K562 (cell line): ENCODE data around the gene ECHDC1. TPM values are rescaled to one million over a fixed set of nuclear protein-coding genes. Genes with fewer than 3 reads are reported as not detected.

Source experiments
- ATAC-seq: fragments of 200-7000 bp; cut with Tn5 transposase; 3 replicates; pipeline ENCODE4 v1.9.1; 2020; ENCODE audit warnings: moderate library complexity
- BruUV-seq: library from RNA; stranded (reverse); fragments of 400-500 nt; replicated peaks from 2 replicates; lab custom pipeline; 2021; lab: Mats Ljungman, UMichigan
- CTCF ChIA-PET: fragments of 300-600 bp; formaldehyde crosslinking; extraction: SDS; loops from one replicate; lab custom pipeline; 2021; ENCODE audit warnings: low intra/inter-chr PET ratio; lab: Yijun Ruan, JAX
- POLR2A ChIA-PET: fragments of 300-600, 350-650 bp; sonication (Branson Sonifier 250); formaldehyde crosslinking; extraction: SDS; loops from one replicate; lab custom pipeline; 2021; ENCODE audit warnings: antibody characterized with exemption, inconsistent platforms; lab: Yijun Ruan, JAX
- DNase-seq, 4 experiments: peaks; one replicate each; pipeline versions ENCODE4 v3.0.0 to v3.0.0-alpha.2; 2011 to 2018; ENCODE audit warnings: low spot score in 3 of 4, mixed read lengths in 3 of 4; ENCODE audit errors: extremely low read depth in 1 of 4
- FAIRE-seq: peaks from 2 replicates; lab custom pipeline; 2011; peaks lifted over from hg19 to GRCh38; lab: Jason Lieb, UNC
- H2AFZ ChIP-seq: 2 replicates; pipeline ENCODE4 v1.6.0; 2011; ENCODE audit warnings: low read depth, low read length, control low read depth, inconsistent platforms
- H3K27ac ChIP-seq: fragments of 200-600 bp; 3 replicates; pipeline ENCODE4 v1.8.0; 2011; ENCODE audit warnings: low read depth, mild to moderate bottlenecking, control low read depth, inconsistent platforms, low read length, moderate library complexity, mixed read lengths; ENCODE audit errors: extremely low read depth
- H3K27me3 ChIP-seq, 2 experiments: fragments of 300-600 bp in 1 of 2; 2 replicates in 1 of 2; 3 replicates in 1 of 2; pipeline versions ENCODE4 v1.6.0 to v1.8.0; 2011; ENCODE audit warnings: inconsistent platforms in 2 of 2, low read length in 2 of 2, mild to moderate bottlenecking in 1 of 2, mixed read lengths in 1 of 2, moderate library complexity in 1 of 2; ENCODE audit not compliant: control insufficient read depth in 2 of 2, insufficient read depth in 2 of 2
- H3K36me3 ChIP-seq: fragments of 300-600 bp; 3 replicates; pipeline ENCODE4 v1.8.0; 2011; ENCODE audit warnings: mild to moderate bottlenecking, low read length, inconsistent platforms; ENCODE audit not compliant: control insufficient read depth, insufficient read depth
- H3K4me1 ChIP-seq, 2 experiments: fragments of 200-600 bp in 1 of 2; replicated peaks in 1 of 2; 2 replicates in 1 of 2; 3 replicates in 1 of 2; pipeline versions ENCODE4 v1.5.1 to v1.8.0; 2011; ENCODE audit warnings: inconsistent platforms in 2 of 2, low read length in 2 of 2, mild to moderate bottlenecking in 1 of 2, mixed read lengths in 1 of 2, moderate library complexity in 1 of 2; ENCODE audit not compliant: control insufficient read depth in 2 of 2, insufficient read depth in 2 of 2
- H3K4me2 ChIP-seq: 2 replicates; pipeline ENCODE4 v1.6.1; 2011; ENCODE audit warnings: low read length, control low read depth, inconsistent platforms, mixed read lengths; ENCODE audit not compliant: insufficient read depth
- H3K4me3 ChIP-seq: fragments of 200-600 bp; sonication (generic), shearing (Covaris generic); 2 replicates; pipeline ENCODE4 v1.5.1; 2016; ENCODE audit warnings: control low read depth, inconsistent platforms
- H3K79me2 ChIP-seq: fragments of 200-600 bp; 3 replicates; pipeline ENCODE4 v1.8.0; 2011; ENCODE audit warnings: low read length, inconsistent platforms; ENCODE audit not compliant: control insufficient read depth, insufficient read depth
- H3K9ac ChIP-seq, 2 experiments: 2 replicates each; pipeline versions ENCODE4 v1.6.0 to v1.6.1; 2011; ENCODE audit warnings: low read depth in 2 of 2, low read length in 2 of 2, control low read depth in 1 of 2, inconsistent platforms in 1 of 2, mild to moderate bottlenecking in 1 of 2, mixed read lengths in 1 of 2; ENCODE audit not compliant: insufficient read depth in 1 of 2
- H3K9me1 ChIP-seq: one replicate; pipeline ENCODE4 v1.6.0; 2011; ENCODE audit warnings: inconsistent platforms, mild to moderate bottlenecking, low read length, moderate library complexity; ENCODE audit not compliant: control insufficient read depth, insufficient read depth
- H3K9me3 ChIP-seq: replicated peaks from 2 replicates; pipeline ENCODE4 v1.5.1; 2011; ENCODE audit warnings: low read depth, low read length, inconsistent platforms; ENCODE audit not compliant: control insufficient read depth, insufficient read depth
- H4K20me1 ChIP-seq: replicated peaks from 2 replicates; pipeline ENCODE4 v1.6.1; 2011; ENCODE audit warnings: low read length, inconsistent platforms, mixed read lengths; ENCODE audit not compliant: control insufficient read depth, insufficient read depth
- ARHGAP35 ChIP-seq: fragments of 450-650 bp; IDR thresholded peaks from 2 replicates; pipeline ENCODE4 v1.6.1; 2018; ENCODE audit not compliant: partially characterized antibody
- GABPB2 ChIP-seq: fragments of 250-450 bp; sonication (Bioruptor Pico); conservative IDR thresholded peaks from 2 replicates; pipeline ENCODE4 v1.5.1; 2021; ENCODE audit warnings: mild to moderate bottlenecking
- KLF16 ChIP-seq: IDR thresholded peaks from 2 replicates; pipeline ENCODE4 v1.6.1; 2016; ENCODE audit warnings: antibody characterized with exemption
- KLF6 ChIP-seq: fragments of 250-450 bp; sonication (Bioruptor Pico); IDR thresholded peaks from 2 replicates; pipeline ENCODE4 v1.4.0; 2020; ENCODE audit warnings: mild to moderate bottlenecking, moderate library complexity, borderline replicate concordance
- MEF2A ChIP-seq: IDR thresholded peaks from 2 replicates; pipeline ENCODE4 v1.6.1; 2011; ENCODE audit warnings: low read depth, mild to moderate bottlenecking, low read length, moderate library complexity; ENCODE audit not compliant: control insufficient read depth
- NCOA6 ChIP-seq: fragments of 450-650 bp; IDR thresholded peaks from 2 replicates; pipeline ENCODE4 v1.6.1; 2017; ENCODE audit warnings: mild to moderate bottlenecking
- NR4A1 ChIP-seq, 2 experiments: fragments of 250-450 bp in 1 of 2; fragments of 450-650 bp in 1 of 2; sonication (Bioruptor Pico) in 1 of 2; IDR thresholded peaks; 2 replicates each; pipeline versions ENCODE4 v1.4.0 to v1.6.1; 2016 to 2020; ENCODE audit warnings: mild to moderate bottlenecking in 2 of 2, missing compliant biosample characterization in 1 of 2, missing genetic modification characterization in 1 of 2, moderate library complexity in 1 of 2
- RBM15 ChIP-seq: fragments of 200-400 bp; formaldehyde crosslinking; IDR thresholded peaks from 2 replicates; pipeline ENCODE4 v1.6.1; 2018; ENCODE audit warnings: mild to moderate bottlenecking, low read length, moderate library complexity; ENCODE audit not compliant: insufficient read depth
- SOX6 ChIP-seq: fragments of 450-650 bp; IDR thresholded peaks from 2 replicates; pipeline ENCODE4 v1.6.1; 2014; ENCODE audit warnings: mild to moderate bottlenecking
- XRCC5 ChIP-seq: fragments of 200-400 bp; formaldehyde crosslinking; IDR thresholded peaks from 2 replicates; pipeline ENCODE4 v1.6.1; 2017; ENCODE audit warnings: low read depth, mild to moderate bottlenecking, low read length
- ZKSCAN8 ChIP-seq: fragments of 200-800 bp; sonication (Bioruptor generic); IDR thresholded peaks from 2 replicates; pipeline ENCODE4 v1.6.1; 2016; ENCODE audit warnings: missing genetic modification characterization, missing compliant biosample characterization
- ZNF175 ChIP-seq: fragments of 200-800 bp; sonication (Bioruptor generic); IDR thresholded peaks from 2 replicates; pipeline ENCODE4 v1.6.1; 2016; ENCODE audit warnings: low read depth, mild to moderate bottlenecking, missing genetic modification characterization, missing compliant biosample characterization
- WGBS: fragments of 100-300 bp; shearing (Covaris generic); methylation state at CpG from one replicate; pipeline ENCODE4 v1.1.6; 2016; ENCODE audit warnings: low coverage, mixed read lengths; ENCODE audit not compliant: insufficient coverage; ENCODE audit errors: missing lambda C conversion rate; 5-methylcytosine and 5-hydroxymethylcytosine counted together
- in situ Hi-C: fragments of 300-500 bp; cut with MboI; formaldehyde crosslinking; loops from 4 replicates; pipeline ENCODE4 v1.15.0; 2018; ENCODE audit warnings: inconsistent platforms, mixed read lengths
- intact Hi-C: fragments of 100-400 bp; cut with micrococcal nuclease; formaldehyde crosslinking; loops from 2 replicates; pipeline ENCODE4 v1.14.2; 2022
- polyA plus RNA-seq, 8 experiments: library from polyadenylated mRNA; depleted of rRNA in 4 of 8; stranded (reverse) in 5 of 8; unstranded in 3 of 8; fragments of >200 nt; fragmentation: Nextera tagmentation in 2 of 8; fragmentation: Illumina TruSeq in 1 of 8; extraction: Ambion mirVana in 2 of 8; extraction: Trizol in 1 of 8; gene quantifications; 2 replicates each; pipeline versions ENCODE4 v1.2.1 to v1.2.3, GENCODE V29; 2011 to 2014; ENCODE audit warnings: inconsistent platforms in 1 of 8, missing spikeins in 1 of 8
- total RNA-seq, 7 experiments: library from RNA; depleted of rRNA in 6 of 7; stranded (reverse); fragments of >200 nt in 6 of 7; fragmentation: Illumina TruSeq in 2 of 7; extraction: Trizol in 2 of 7; gene quantifications; 2 replicates each; pipeline versions ENCODE4 v1.2.1 to v1.2.3, GENCODE V29; 2011 to 2021; ENCODE audit warnings: low replicate concordance in 1 of 7
- TF ChIP-seq, protein P1 (sequence below): sonication (generic); formaldehyde crosslinking; IDR thresholded peaks from 2 replicates; pipeline ENCODE4 v1.8.1; 2023; ENCODE audit warnings: mild to moderate bottlenecking, missing genetic modification reagents
- TF ChIP-seq, protein P2 (sequence below): sonication (generic); formaldehyde crosslinking; IDR thresholded peaks from 2 replicates; pipeline ENCODE4 v1.8.1; 2023; ENCODE audit warnings: mild to moderate bottlenecking, missing genetic modification reagents, moderate library complexity

Gene ECHDC1
- total and polyA plus RNA-seq, 9 of the 15 experiments (the other 6 are each of a cell fraction or from before 2014, with no cell fraction given): 58.0 to 105 (median 78.6) TPM

DNA sequence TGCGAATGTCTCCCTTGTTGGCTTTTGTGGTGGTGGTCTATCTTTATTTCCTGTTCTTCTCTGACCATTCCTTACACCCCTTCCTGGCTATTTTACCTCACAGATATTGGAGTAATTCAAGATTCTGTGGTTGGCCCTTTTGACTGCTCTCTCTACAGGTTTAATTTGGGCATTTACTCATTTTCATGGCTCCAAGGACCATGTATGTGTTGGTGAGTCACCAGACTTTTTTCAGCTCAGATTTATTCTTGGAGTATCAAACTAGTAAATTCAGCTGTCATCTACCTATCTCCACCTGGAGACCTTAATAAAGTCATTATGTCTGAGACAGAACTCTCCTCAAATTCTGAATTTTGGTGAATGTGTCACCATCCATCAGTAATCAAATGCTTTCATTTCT is 61.2 kb downstream of the ECHDC1 start (continued):
- TF ChIP-seq MEF2A (no peak), RBM15 (no peak), SOX6 (no peak), GABPB2 (CRISPR knock-in tag) (no peak), NCOA6 (no peak), KLF6 (CRISPR knock-in tag) (no peak)
- TF ChIP-seq, protein P1, sequence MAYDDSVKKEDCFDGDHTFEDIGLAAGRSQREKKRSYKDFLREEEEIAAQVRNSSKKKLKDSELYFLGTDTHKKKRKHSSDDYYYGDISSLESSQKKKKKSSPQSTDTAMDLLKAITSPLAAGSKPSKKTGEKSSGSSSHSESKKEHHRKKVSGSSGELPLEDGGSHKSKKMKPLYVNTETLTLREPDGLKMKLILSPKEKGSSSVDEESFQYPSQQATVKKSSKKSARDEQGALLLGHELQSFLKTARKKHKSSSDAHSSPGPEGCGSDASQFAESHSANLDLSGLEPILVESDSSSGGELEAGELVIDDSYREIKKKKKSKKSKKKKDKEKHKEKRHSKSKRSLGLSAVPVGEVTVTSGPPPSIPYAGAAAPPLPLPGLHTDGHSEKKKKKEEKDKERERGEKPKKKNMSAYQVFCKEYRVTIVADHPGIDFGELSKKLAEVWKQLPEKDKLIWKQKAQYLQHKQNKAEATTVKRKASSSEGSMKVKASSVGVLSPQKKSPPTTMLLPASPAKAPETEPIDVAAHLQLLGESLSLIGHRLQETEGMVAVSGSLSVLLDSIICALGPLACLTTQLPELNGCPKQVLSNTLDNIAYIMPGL: no peak

DNA sequence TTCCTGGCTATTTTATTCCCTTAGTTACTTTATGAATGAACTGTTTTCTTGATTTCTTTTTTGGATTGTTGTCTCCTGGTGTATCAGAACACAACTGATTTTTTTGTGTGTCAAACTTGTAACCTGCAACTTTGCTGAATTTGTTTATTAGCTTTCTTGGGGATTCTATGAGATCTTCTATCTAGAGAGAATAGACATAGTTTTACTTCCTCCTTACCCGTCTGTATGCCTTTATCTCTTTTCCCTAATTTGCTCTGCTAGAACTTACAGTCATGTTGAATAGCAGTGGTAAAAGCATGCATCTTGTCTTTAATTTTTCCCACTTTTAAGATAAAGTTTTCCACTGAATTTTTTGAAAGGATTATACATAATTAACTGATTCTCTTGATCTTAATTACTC is 63.6 kb downstream of the ECHDC1 start:
- in situ Hi-C loops: loop anchor here (10.0 kb wide), 1 partner anchor 1495 kb away; no protein-coding TSS in a partner anchor
- Histone ChIP-seq H3K27me3 (no peaks in the 10 kb centered on the region), H3K9ac (no peak overlapping the region), H3K4me2 (no peak overlapping the region), H3K27ac (no peak overlapping the region), H3K4me1 (peaks cover 4 to 10% of the 10 kb centered on the region in 2 experiments; a peak in 3 of 5 replicates), H4K20me1 (no peaks in the 10 kb centered on the region), H3K9me1 (no peaks in the 10 kb centered on the region), H2AFZ (no peak overlapping the region), H3K4me3 (no peak overlapping the region), H3K9me3 (no peaks in the 10 kb centered on the region), H3K79me2 (peaks cover 17% of the 10 kb centered on the region), H3K36me3 (peaks cover 25% of the 10 kb centered on the region; the same call in 1 of the 3 replicates)
- FAIRE-seq: no peak
- POLR2A ChIA-PET: interaction anchor here (0.8 to 1.2 kb wide), 2 partner anchors 12 to 46 kb away, joined by 3 read pairs; no protein-coding TSS in a partner anchor
- no peak for DNase-seq
- intact Hi-C loops: no loop called here
- no peak for ATAC-seq
- WGBS: 0% methylated on average over 1 of the region's 1 CpG
- CTCF ChIA-PET: interaction anchor here (0.5 kb wide), 1 partner anchor 13 kb away, joined by 3 read pairs; the partner anchor contains the start of gene RNF146
- no TSS peak for BruUV-seq
- no peak for TF ChIP-seq NR4A1 (CRISPR knock-in tag; IDR thresholded peaks at IDR 0.05)
- TF ChIP-seq NR4A1 (tag; IDR thresholded peaks at IDR 0.05): no peak
- TF ChIP-seq, protein P2, sequence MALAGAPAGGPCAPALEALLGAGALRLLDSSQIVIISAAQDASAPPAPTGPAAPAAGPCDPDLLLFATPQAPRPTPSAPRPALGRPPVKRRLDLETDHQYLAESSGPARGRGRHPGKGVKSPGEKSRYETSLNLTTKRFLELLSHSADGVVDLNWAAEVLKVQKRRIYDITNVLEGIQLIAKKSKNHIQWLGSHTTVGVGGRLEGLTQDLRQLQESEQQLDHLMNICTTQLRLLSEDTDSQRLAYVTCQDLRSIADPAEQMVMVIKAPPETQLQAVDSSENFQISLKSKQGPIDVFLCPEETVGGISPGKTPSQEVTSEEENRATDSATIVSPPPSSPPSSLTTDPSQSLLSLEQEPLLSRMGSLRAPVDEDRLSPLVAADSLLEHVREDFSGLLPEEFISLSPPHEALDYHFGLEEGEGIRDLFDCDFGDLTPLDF (CRISPR knock-in tag): no peak
- no peak for TF ChIP-seq ZKSCAN8 (CRISPR knock-in tag)
- TF ChIP-seq XRCC5: no peak
- TF ChIP-seq ZNF175 (CRISPR knock-in tag): no peak
- no peak for TF ChIP-seq ARHGAP35
- TF ChIP-seq KLF16: no peak
